ENCODE measurements around the gene UNC79. TPM values are rescaled to one million over a fixed set of nuclear protein-coding genes. Genes with fewer than 3 reads are reported as not detected.
A peak's percentile ranks its signal among the peaks of the same experiment; 100 is the strongest.

The UNC79 gene
- total RNA-seq, 4 donors from 2014 or later, result under 0.01 to 0.23 (median 0.18) TPM

DNA sequence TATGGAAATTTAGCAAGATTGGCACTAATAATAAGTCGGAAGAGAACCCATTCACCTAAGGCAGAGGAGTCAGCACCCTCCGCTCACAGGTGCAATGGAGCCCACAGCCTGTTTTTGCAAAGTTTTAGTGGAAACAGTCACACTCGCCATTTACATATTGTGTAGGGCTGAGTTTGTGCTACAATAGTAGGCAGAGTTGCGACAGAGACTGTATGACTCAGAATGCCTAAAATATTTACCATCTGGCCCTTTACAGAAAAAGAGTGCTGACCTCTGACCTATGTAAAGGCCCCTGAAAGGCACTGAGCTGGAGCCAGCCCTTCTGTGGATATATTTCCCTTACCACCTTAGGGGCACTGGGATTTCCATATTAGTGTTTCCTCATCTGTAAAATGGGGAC, 278.5 kb downstream of the UNC79 start:
- WGBS, result 94% methylated on average over 4 of the region's 4 CpGs
- Histone ChIP-seq H3K27me3 (peaks cover 0 to 19% (median 0%) of the 10 kb centered on the region in 4 donors), H3K36me3 (no peaks in the 10 kb centered on the region), H3K4me3 (no peak overlapping the region), H3K27ac (replicated peaks in 1 of 4) (no peak overlapping the region), H3K9me3 (no peaks in the 10 kb centered on the region), H3K4me1 (peaks cover 0 to 7% (median 5%) of the 10 kb centered on the region in 4 donors)
- peak; percentile 82 for DNase-seq (ENCODE audit: extremely low spot score)
- intact Hi-C loops (cut with DNase I), result no loop called here
- TF ChIP-seq POLR2AphosphoS5 (IDR thresholded peaks at IDR 0.05) (no peak), POLR2A (IDR thresholded peaks at IDR 0.05; ENCODE audit: low read depth) (no peak), EP300 (IDR thresholded peaks at IDR 0.05) (no peak)
- TF ChIP-seq, protein P1, sequence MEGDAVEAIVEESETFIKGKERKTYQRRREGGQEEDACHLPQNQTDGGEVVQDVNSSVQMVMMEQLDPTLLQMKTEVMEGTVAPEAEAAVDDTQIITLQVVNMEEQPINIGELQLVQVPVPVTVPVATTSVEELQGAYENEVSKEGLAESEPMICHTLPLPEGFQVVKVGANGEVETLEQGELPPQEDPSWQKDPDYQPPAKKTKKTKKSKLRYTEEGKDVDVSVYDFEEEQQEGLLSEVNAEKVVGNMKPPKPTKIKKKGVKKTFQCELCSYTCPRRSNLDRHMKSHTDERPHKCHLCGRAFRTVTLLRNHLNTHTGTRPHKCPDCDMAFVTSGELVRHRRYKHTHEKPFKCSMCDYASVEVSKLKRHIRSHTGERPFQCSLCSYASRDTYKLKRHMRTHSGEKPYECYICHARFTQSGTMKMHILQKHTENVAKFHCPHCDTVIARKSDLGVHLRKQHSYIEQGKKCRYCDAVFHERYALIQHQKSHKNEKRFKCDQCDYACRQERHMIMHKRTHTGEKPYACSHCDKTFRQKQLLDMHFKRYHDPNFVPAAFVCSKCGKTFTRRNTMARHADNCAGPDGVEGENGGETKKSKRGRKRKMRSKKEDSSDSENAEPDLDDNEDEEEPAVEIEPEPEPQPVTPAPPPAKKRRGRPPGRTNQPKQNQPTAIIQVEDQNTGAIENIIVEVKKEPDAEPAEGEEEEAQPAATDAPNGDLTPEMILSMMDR (IDR thresholded peaks at IDR 0.05), result no peak

DNA sequence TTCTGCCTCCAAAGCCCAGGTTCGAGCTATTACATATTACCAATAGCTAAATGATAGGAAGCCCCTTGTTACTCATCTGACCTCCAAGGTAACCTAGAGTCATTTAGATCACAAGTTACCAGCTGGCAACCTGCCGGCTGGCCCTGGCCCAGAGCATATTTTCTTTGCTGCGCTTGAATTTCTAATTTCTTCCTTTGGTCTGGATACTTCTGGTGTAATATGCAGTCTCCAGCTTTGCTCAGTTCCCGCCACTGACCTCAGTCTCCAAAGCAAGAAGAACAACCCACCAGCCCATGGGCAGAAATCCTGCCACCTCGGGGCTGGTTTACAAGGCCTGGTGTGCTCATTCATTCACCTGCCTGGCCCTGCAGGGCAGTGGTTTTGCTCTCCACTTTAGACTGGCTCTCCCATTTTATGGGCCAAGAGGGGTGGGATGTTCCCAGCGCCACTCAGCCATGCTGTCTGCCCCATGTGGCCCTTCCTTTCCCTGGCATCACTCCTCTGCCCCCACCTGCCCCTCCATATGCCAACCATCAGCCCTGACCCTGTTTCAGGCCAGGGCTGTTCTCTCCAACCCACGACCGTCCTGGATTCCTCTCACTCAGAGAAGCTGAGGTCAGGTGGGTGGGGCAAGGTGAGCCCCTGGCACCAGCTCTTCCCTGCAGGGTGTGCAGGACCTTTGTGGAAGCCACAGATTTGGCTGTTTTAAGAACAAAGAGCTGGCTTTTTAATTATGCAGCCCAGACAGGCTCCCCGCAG, 281.5 kb downstream of the UNC79 start:
- Histone ChIP-seq H3K4me1 (peaks cover 0 to 7% (median 5%) of the 10 kb centered on the region in 4 donors), H3K9me3 (no peaks in the 10 kb centered on the region), H3K36me3 (no peaks in the 10 kb centered on the region), H3K27ac (replicated peaks in 1 of 4) (no peak overlapping the region), H3K27me3 (peaks cover 0 to 25% (median 0%) of the 10 kb centered on the region in 4 donors), H3K4me3 (no peak overlapping the region)
- intact Hi-C loops (cut with DNase I), result no loop called here
- TF ChIP-seq POLR2A (IDR thresholded peaks at IDR 0.05; ENCODE audit: low read depth) (no peak), POLR2AphosphoS5 (IDR thresholded peaks at IDR 0.05) (no peak)
- TF ChIP-seq, protein P1 (IDR thresholded peaks at IDR 0.05), result no peak
- WGBS, result 77% methylated on average over 9 of the region's 9 CpGs
- DNase-seq (ENCODE audit: extremely low spot score), result peak; percentile 50

DNA sequence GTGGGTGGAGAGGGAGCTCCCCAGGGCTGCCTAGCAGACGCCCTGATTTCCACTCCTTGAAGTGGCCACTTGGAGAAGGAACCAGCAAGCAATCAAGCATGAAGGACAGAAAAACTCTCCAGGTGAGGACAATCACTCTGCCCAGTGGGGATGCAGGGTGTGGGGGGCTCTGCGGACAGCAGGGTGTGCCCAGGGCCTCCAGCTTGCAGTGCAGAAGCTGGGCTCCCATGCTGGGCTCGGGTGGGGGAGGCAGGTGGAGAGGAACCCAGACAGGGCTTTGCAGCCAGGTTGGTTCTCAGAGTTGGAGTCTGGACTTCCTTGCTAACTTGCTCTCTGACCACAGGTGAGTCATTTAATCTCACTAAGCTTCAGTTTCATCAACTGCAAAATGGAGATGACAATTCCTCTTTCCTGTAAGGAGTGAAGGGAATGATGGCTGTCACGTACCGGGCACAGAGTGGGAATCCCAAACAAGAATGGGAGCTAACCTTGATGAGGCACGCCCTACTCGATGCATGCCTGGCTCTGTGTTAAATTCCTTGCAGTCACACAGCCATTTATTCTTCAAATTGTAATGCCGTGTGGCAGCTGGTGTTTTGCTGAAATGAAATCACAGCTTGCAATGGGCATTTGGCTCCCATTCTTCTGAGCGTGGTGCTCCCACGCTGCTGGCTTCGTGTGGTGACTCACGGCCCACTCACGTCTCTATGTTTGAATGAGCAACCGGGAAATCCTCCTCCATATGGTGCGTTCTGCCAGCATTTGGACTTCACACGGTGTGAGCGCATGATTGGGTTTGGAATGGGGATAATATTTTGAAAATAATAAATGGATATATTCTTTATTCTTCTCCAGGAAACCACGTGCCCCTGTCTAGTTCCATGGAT, 282.3 kb downstream of the UNC79 start:
- DNase-seq (ENCODE audit: extremely low spot score), result peak; percentile 74

DNA sequence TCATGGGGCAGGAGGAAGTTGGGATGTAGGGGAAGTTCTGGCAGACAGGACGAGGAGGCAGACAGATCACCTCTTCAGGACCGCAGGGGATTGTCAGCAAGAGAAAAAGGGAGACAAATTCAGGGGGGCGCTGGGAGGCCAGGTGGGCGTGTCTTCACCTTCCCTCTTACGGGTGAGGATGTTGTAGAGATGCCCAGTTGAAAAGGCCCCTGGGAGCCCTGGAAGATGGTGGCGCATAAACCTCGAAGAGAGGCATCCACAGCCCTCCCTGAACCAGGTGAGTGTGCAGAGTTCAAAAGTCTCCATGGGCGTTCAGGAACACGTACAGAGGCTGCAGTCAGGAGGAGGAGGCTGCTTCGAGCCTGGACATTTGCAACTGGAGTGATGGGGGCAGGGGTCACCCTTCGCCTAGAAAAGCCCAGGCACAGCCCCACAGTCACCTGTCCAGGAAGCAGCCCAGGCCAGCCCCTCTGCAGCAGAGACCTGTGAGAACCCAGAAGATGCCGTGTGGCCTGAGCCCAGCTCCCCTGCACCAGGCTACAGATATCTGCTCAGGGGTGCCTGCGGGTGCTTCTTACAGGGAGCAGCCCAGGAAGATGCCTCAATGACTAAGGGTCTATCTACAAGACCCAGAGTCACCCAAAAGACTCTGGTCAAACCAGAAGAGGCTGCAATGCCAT, 283.1 kb downstream of the UNC79 start:
- Histone ChIP-seq H3K36me3 (no peaks in the 10 kb centered on the region), H3K27me3 (peaks cover 0 to 25% (median 0%) of the 10 kb centered on the region in 4 donors), H3K4me1 (no peaks in the 10 kb centered on the region), H3K27ac (replicated peaks in 1 of 4) (no peak overlapping the region), H3K4me3 (no peak overlapping the region), H3K9me3 (no peaks in the 10 kb centered on the region)
- 68% methylated on average over 11 of the region's 13 CpGs for WGBS
- peak; percentile 86 for DNase-seq (ENCODE audit: extremely low spot score)
- TF ChIP-seq EP300 (IDR thresholded peaks at IDR 0.05), result no peak
- no peak for TF ChIP-seq POLR2A (IDR thresholded peaks at IDR 0.05; ENCODE audit: low read depth)
- no peak for TF ChIP-seq POLR2AphosphoS5 (IDR thresholded peaks at IDR 0.05)
- TF ChIP-seq, protein P1 (IDR thresholded peaks at IDR 0.05), result no peak
- intact Hi-C loops (cut with DNase I), result no loop called here

More for the DNA sequence above, 282.3 kb downstream of the UNC79 start:
- H3K9me3 ChIP-seq, result no peaks in the 10 kb centered on the region
- WGBS, result 76% methylated on average over 18 of the region's 18 CpGs
- peaks cover 0 to 6% (median 4%) of the 10 kb centered on the region in 4 donors for H3K4me1 ChIP-seq
- no peak overlapping the region for H3K4me3 ChIP-seq
- H3K27me3 ChIP-seq, result peaks cover 0 to 25% (median 0%) of the 10 kb centered on the region in 4 donors
- no peak overlapping the region for H3K27ac ChIP-seq (replicated peaks in 1 of 4)
- H3K36me3 ChIP-seq, result no peaks in the 10 kb centered on the region
- intact Hi-C loops (cut with DNase I), result no loop called here
- no peak for TF ChIP-seq POLR2A (IDR thresholded peaks at IDR 0.05; ENCODE audit: low read depth)
- no peak for TF ChIP-seq POLR2AphosphoS5 (IDR thresholded peaks at IDR 0.05)
- TF ChIP-seq EP300 (IDR thresholded peaks at IDR 0.05), result no peak
- TF ChIP-seq, protein P1 (IDR thresholded peaks at IDR 0.05), result no peak

Data from esophagus muscularis mucosa (tissue), 4 donors.